HG02943 (cell line): ENCODE data around the gene EPHA7.

ENCODE experiments used
- ATAC-seq: cut with Tn5 transposase; IDR thresholded peaks from one replicate; pipeline ENCODE4 v1.9.1; 2021; ENCODE audit warnings: mild to moderate bottlenecking, low read depth, moderate library complexity; ENCODE audit not compliant: unreplicated experiment

Gene EPHA7

DNA sequence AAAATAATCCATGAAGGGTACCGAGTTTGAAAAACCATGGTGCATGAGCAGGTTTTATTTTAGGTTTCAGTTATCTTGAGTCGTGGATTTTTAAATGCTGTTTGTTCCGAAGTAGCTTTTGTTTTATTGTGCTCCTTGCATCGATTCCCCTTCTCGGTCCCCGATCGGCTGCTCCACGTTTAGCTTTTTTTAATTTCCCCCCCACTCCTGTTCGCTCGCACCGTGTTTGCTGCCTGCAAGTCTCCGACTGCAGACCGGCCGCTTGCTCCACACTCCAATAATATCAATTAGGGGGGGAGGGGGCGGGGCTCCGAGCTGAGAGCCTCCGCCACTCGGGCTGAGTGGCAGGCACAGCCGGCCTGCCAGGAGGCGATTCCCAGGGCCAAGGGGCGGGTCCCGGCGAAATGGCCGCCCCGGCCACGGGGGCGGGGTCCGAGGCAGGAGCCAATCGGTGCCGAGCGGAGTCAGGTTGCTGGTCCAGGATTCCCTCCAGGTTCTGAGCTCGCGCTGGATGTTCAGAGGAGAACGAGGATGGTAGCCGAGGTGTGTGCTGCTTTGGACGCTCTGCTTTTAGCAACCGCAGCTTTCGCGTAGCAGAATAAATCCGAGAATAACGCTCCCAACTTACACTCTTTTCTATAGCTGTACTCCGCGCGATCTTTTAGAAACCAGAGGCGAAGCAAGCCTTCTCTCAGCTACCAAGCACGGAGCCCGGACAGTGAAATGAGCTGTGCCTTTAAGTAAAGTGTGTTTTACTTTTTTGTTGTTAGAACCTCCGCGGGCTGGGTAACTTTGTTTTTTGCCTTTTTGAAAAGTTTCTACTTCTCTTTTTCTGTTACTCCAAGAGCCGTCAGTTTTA, at the start of gene EPHA7:
Gene EPHA7, minus strand, starts transcription at position 256 of the 859 bp plus-strand sequence. Its CDS starts 218 bp downstream, at position 38.
- ATAC-seq, result peak; percentile 88

DNA sequence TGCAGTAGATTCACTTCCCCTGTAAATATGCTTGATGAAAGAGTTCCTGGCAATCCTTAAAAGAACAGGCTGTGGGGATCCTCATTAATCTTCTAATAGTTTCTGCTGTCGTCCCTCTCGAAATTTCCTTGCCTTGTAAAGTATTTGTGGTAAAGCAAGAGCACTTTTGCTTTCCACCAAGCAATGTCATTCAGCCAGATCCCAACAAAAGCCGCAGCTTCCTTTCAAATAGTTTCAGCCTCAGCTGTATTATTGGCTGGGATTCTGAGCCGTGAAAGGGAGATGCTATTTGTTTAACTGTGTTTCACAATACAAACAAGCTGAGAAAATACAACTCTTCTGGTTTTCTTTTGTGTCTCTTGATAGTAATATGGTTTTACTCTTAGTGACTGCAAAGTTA, 48.9 kb upstream of the EPHA7 start:
- no peak for ATAC-seq

DNA sequence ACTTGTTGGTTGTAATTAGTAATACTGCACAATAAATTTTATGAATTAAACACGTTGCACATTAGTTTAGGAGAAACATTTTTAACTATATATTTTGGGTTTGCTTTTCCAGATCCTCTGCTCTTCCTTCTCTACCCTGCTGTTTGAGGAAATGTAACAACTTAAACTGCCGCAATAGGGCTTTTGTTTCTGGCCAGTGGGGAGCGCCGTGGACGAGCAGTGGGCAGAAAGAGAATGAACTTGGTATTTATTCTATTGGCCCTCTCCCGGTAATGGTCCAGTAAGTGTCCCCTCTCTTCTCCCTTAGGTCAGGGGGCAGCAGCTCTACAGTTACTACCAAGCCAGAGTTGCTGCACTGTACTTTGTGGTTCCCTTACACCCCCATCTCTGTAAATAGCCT, 35.2 kb upstream of the EPHA7 start:
- ATAC-seq, result no peak

DNA sequence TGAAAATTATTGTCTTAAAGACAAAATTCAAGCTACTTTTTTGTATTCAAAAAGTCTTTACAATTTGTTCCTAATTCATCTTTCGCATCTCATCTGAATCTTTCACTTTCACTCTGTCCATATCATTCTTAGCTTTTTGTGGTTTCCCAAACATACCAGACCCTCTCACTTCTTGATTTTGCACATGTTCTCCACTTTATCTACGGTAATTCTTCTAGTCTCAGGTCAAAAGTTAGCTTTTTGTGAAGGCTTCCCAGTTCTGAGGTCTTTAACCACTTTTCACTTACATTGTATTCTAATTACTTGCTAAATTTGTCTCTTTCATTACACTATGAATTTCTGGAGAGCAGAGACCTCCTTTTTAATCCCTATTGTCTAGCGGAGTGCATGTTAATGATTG, 34.6 kb upstream of the EPHA7 start:
- peak; percentile 77 for ATAC-seq

DNA sequence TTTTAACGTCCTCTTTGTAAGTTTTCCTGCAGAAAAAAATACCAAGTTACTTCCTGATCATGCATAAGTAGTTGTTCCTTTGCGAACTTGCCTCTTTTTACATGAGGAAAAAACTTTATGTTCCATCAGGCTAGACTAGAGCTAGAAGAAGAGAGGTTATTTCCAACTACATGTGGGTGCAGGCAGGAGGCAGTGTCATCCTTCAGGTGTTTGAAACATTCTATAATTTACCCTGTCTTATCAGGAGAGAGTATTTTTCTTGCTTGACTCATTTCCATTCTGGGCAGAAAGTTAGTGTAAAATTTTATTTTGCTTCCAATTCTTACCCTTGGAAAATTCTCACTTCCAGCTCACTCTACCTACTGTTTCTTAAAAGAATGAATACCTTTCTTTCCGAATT, 28.5 kb upstream of the EPHA7 start:
- ATAC-seq, result no peak

DNA sequence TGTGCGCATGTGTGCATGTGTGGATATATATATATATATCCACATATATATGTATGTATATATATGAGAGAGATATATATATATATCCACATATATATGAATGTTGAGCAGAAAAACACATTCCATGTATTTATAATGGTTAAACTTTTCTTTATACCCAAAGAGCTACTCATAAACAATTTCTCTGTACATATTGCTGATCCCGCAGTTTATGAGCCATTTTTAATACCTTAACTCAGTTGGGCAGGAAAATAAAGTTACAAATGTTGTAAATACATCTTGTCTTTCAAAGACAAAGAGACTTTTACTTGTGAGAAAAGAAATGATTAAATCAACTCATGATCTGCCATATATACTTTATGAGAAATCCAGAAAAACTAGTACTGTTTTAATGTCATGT, 18.1 kb upstream of the EPHA7 start:
- no peak for ATAC-seq

DNA sequence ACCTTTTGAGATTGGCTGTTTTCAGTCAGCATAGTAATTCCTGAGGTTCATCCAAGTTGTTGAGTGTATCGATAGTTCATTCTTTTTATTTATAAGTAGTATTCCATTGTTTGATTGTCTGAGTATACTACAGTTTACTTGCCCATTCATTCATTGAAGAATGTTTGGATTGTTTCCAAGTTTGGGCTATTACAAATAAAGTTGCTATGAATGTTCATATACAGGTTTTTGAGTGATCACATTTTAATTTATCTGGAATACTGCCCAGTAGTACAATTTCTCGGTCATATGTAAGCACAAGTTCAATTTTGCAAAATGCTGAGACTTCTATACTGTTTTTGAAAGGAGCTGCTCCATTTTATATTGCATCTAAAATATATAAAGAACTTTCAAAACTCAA, 14.2 kb upstream of the EPHA7 start:
- ATAC-seq, result no peak

DNA sequence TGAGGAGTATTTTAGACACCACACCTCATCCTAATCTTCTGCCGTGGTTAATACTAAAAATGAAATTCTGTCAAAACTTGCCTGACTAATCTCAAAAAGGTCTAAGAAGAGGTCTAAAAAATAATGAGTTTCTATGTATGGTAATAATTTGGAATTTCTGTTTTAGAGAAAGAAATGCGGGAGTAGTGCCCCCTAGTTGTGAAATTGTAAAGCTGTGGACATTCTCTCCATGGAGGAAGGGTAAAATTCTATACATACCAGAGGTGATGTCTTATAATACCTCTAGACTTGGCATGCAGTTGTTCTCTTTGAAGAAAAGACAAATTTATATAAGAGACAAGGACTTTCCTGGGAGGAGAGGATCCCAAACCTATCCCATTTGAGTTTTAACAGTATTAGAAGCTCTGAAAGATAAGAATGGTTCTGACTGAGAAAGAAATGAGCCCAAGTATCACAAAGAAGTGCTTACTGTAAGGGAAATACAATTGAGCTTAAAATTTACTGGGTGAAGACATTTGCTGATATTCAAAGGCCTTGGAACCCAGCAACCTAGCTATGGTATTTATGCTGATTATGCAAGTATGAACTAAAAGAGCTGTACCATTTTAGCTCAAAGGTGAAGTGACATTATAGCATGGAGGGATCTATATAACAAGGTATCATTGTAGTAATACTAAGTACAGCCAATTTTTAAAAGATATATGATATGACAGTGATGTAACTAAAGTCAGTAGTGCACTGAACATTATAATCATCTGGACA, 5.1 kb upstream of the EPHA7 start:
- ATAC-seq, result no peak

DNA sequence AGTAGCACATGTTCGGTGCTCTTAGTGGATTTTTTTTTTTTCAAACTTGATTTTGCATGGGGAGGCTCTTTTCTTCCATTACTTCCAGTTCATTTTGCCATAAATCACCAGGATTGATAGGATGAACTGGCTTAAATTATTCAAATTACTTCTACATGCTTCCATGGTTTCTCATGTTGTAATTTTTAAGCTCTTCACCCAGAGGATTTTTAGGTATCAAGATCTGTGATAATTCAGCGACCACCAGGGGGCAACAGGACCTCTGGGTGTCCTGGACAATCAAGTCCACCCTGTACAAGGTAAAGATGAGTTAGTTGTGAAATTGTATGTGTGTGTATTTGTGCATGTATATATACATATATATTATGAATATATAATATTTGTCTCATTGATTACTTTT, 4.2 kb upstream of the EPHA7 start:
- ATAC-seq, result no peak

DNA sequence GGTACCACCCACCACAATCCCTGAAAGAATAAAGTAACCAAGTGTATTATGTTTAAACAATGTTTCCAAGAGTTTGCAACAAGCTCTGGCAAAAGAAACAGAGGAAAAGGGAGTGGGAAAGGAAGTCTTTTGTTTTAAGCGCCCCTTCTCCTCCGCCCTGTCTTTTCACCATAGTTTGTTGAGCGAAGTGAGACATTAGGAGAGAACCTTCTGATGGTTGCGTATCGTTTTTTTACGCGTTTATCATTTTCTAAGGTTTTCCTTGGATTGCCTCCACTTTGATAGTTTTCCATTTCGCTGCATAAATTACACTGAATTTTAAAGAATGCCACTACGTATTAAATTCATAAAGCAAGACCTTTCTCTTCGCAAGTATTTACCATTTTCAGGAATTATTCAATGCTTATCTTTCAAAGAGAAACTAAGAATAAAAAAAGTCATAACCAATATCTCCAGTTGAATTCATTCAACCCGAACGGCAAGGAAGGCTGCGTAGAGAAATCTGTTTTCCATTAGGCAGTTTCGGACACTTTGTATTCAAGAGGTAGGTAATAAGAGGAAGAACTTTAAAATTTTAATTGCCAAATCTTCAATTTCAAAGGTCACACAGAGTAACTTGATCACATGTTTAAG, 920 bp upstream of the EPHA7 start:
- no peak for ATAC-seq

DNA sequence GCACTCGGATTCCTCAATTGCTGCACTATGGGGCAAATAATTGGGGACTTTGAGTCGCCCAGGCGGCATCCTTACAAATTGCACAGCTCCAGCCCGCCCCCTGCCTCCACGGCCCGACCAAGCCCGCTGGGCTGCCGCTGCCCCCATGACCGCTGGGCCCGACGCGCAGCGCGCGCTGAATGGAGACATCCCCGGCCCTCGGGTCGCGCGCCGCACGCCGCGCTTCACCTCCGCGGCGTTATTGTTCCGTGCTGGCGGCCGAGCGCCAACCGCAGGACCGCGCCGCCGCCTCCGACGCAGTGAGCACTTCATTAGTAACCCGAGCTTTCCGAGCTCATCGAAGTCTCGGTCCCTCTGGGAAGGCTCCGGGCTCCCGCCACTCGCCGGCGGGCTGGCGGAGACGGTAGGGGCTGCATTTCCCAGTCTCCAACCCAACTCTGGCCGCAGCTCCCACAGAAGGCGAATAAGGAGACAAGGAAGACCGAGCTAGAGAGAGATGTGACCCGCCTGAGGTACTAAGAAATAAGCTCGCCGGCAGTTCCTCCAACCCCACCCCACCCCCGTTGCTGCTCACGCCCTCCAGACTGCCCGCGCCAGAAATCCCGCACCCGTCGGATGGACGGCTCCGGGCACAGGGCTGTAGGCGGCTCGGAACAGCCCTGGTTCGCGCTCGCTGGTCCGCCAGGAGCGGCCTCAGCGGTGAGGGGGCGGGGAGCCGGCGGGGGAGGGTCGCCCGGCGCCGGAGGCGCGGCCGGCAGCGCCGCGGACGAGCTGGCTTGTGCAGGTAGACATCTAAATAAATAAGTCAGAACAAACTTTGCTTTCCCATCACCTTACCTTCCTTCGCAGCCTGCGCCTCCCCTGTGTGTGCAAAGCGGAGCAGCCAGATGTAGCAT, 703 bp downstream of the EPHA7 start:
- no peak for ATAC-seq

DNA sequence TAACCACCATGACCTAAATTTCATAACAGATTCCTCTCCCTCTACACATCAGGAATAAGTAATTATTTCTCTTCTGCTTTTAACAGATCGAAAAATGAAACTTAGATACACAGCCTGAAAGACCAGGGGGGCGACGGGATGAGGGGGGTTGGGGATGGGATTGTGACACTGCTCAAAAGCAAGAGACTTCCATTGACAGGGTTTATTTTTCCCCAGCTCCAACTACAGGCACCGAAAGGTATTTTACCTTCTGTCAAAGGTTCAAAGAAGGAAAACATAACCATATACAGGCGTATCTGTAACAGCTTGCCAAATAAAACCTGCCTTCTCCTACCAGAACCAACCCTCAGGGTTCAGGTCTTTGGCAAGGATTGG, 1.3 kb downstream of the EPHA7 start:
- no peak for ATAC-seq

DNA sequence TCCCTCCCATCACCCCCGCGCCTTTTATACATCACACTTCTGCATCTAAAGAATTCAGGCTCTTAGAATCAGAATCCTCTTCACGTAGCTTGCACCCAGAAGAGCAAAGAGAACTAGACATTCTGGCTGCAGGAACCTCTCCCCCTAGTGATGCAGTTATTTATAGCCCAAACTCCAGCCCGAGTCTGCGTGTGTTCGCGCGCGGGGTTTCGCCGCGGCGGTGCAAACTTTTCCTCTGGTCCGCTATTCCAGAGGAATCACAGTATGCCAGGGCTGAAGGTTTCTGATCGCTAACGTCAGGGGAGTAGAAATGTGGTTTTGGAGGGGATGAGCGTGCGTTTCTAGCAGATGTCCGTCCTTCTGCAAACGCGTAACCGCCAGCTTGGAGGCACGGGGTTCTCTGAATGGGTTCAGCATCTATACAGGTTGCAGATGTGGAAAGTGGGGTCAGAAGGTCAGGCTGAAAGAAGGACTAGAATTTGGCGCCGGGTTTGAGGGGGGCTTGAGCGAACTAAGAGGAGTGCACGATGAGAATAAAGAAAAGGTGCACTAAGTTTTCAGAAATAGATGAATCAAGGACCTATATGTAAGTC, 1.8 kb downstream of the EPHA7 start:
- ATAC-seq, result no peak

DNA sequence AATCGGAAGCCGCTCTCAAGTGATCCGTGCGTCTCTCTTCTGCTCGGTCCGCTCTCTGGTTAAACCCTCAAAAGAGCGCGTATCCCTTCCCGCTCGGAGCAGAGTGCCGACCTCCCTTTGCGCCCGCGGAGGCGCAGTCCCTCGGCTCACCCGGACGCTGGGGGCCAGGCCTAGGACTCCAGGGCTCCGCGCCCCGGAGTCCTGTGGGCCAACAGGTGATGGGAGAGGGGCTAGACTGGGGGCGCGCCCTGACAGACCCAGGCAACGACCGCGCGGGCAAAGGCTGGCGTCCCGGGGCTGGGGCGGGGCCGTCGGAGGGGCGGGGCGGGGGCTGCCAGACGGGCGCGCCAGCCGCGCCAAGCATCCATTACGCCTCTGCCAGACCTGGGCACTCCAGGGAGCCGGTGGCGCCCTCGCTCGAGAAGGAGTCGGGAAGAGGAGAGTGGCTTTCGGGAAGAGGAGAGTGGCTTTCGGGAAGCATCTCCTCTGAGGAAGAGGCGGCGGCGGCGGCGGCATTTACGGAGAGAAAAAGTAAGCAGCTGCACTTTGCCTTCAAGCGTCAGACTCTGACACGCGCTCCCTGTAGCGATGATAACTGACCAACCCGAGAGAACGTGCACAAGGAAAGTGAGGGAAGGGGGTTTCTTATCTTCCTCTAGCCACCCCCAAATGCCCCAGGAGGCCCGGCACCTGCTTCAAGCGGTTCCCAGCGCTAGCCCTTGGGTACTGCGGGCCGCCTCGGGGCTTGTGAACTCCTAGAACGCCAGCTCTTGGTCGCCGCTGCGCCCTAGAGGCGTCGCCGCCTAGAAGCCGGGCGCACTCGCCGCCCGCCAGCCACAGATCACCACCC, 2.6 kb downstream of the EPHA7 start:
- ATAC-seq, result no peak

DNA sequence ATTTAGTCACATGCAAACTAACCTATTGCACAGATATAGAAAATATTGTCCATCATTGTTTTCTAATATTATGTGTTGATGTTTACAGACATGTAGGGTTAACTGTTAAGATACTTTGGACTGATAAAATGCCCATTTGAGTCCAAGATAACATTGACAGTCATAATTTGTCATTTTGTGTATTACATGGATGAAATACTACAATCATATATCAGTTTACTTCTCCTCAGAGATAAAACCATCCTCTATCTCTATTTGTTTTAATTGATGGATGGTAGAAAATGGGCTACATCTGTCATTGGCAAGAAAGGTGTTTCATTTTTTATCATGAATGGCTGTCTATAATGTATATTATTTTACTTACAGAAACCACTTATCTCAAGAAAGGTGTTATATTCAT, 6.2 kb downstream of the EPHA7 start:
- no peak for ATAC-seq

DNA sequence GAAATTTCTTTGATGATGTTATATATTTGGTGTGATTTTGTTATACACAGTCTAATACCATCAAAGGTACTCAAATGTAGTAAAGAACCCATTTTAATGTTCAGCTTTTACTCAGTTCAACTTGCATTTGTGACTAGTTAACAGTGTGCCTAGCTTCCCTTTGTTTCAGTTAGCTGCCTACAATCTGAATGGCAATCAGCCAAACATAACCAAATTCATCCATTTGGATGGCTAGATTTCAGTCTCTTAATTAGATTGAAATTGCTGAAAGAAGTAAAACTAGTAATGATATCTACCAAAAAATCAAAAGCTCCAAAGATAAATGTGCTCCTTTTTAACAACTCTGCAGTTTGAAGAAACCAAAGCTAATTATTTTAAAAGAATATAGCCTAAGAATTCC, 6.9 kb downstream of the EPHA7 start:
- ATAC-seq, result no peak

DNA sequence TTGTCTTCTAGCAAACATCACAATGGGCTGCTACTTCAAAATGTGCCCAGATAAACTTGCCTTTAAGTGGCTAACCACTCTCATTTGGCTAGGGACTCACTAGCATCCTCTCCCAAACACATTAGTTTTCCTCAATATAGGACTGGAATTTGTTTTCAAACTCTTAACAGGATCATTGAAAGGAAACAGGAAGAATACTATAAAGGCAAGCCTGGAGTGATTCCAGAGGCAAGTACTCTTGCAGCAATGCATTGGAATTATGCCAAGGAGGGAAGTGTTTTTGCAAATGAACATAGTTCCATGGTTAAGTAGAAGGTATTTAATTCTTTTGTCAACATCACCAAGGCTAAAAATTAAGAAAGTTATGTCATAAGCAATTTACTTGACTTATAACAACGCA, 12.2 kb downstream of the EPHA7 start:
- ATAC-seq, result no peak

DNA sequence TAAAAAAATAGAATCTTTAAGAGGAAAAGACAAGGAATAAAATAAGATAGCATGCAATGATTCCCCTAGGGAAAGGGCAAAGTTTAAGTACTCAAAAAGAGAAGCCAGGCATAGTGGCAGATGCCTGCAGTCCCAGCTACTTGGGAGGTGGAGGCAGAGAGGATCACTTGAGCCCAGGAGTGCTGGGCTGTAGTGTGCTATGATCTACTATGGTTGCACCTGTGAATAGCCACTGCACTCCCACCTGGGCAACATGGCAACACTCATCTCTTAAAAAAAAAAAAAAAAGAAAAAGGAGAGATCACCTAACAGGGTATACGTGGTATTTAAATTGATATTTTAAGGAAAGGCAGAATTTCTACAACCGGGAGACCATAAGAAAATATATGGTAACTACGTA, 16.0 kb downstream of the EPHA7 start:
- no peak for ATAC-seq

DNA sequence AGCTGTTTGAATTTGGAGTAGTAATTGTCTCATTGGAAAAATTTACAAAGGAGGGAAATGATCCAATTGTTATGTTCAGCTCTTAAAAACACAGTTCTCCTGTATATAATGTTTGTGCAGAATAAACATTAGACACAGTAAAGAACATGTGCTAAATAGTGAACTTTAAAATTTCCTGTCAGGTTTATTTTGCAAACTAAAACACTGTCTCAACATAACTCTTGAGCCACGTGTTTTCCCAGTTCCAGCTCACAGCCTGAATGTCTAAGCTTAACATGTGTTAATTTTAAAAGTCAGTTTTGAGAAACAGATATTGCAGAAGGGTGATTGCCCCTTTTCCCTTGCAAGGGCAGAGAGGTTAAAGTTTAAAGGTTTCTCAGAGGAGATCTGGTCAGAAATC, 20.6 kb downstream of the EPHA7 start:
- ATAC-seq, result no peak
